B cell (primary cell): ENCODE results near the gene SLC6A4.

ENCODE experiments used
- CTCF ChIP-seq: fragments of 200-600 bp; IDR thresholded peaks from one replicate; pipeline ENCODE4 v1.8.0; 2022; ENCODE audit warnings: antibody characterized with exemption, mild to moderate bottlenecking
- EZH2 ChIP-seq: IDR thresholded peaks from 2 replicates; pipeline ENCODE4 v1.6.1; 2012; ENCODE audit warnings: borderline replicate concordance, low read depth, mild to moderate bottlenecking, moderate library complexity, low read length; ENCODE audit not compliant: insufficient read depth, poor library complexity, severe bottlenecking

GRCh38 chr17:30244853-30245385, 9.4 kb upstream of the SLC6A4 start:
- TF ChIP-seq CTCF (no peak), EZH2 (no peak)
